Rectal smooth muscle tissue (tissue), 1 donor: ENCODE results near the gene RNF169.

Experiments used
- H3K27ac ChIP-seq: one replicate; pipeline ENCODE4 v1.7.0; 2013; ENCODE audit warnings: low read depth, low read length, inconsistent platforms
- H3K27me3 ChIP-seq: one replicate; pipeline ENCODE4 v1.7.0; 2013; ENCODE audit warnings: low read length; ENCODE audit not compliant: control insufficient read depth, insufficient read depth
- H3K36me3 ChIP-seq: one replicate; pipeline ENCODE4 v1.7.0; 2013; ENCODE audit warnings: low read length; ENCODE audit not compliant: control insufficient read depth, insufficient read depth
- H3K4me1 ChIP-seq: one replicate; pipeline ENCODE4 v1.7.0; 2013; ENCODE audit warnings: low read length; ENCODE audit not compliant: control insufficient read depth, insufficient read depth
- H3K4me3 ChIP-seq: one replicate; pipeline ENCODE4 v1.7.0; 2013; ENCODE audit warnings: low read length
- H3K9ac ChIP-seq: one replicate; pipeline ENCODE4 v1.7.0; 2013; ENCODE audit warnings: low read length

Gene RNF169

GRCh38 chr11:74748211-74749126 lies at the start of gene RNF169:
TSS of gene RNF169 (plus strand) at chr11:74748849. CDS start at chr11:74748881, 32 bp downstream.
- Histone ChIP-seq H3K9ac (peak within 1 kb of the TSS; percentile 38), H3K36me3 (no peaks in the 10 kb centered on the region), H3K27ac (peak within 1 kb of the TSS; percentile 89), H3K4me3 (peak within 1 kb of the TSS; percentile 86), H3K27me3 (no peaks in the 10 kb centered on the region), H3K4me1 (peaks cover 8% of the 10 kb centered on the region)

- Histone ChIP-seq H3K27ac (no peak overlapping the region), H3K27me3 (no peaks in the 10 kb centered on the region), H3K36me3 (no peaks in the 10 kb centered on the region), H3K4me3 (no peak overlapping the region), H3K9ac (no peak overlapping the region), H3K4me1 (peaks cover 12% of the 10 kb centered on the region)
Observed at GRCh38 chr11:74699615-74700396, 48.8 kb upstream of the RNF169 start.

DNA sequence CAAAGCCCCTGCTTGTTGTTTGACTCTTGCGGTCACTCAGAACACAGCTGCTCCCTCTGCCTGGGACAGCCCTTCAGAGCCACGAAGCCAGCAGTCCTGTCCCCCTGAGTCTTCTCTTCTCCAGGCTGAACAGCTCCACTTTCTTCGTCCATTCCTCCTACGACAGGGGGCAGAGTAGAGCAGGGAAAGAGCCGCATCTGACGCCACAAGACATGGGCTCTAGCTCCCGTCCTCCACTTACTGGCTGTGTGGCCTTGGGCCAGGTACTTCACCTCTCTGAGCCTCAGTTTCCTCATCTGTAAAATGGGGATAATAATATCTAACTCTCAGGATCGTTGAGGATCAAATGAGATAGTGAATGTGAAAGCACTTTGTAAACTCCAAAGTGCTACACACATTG lies 47.3 kb upstream of the RNF169 start:
- H3K27ac ChIP-seq, result no peak overlapping the region
- H3K36me3 ChIP-seq, result no peaks in the 10 kb centered on the region
- H3K9ac ChIP-seq, result no peak overlapping the region
- no peaks in the 10 kb centered on the region for H3K27me3 ChIP-seq
- no peak overlapping the region for H3K4me3 ChIP-seq
- peaks cover 12% of the 10 kb centered on the region for H3K4me1 ChIP-seq

DNA sequence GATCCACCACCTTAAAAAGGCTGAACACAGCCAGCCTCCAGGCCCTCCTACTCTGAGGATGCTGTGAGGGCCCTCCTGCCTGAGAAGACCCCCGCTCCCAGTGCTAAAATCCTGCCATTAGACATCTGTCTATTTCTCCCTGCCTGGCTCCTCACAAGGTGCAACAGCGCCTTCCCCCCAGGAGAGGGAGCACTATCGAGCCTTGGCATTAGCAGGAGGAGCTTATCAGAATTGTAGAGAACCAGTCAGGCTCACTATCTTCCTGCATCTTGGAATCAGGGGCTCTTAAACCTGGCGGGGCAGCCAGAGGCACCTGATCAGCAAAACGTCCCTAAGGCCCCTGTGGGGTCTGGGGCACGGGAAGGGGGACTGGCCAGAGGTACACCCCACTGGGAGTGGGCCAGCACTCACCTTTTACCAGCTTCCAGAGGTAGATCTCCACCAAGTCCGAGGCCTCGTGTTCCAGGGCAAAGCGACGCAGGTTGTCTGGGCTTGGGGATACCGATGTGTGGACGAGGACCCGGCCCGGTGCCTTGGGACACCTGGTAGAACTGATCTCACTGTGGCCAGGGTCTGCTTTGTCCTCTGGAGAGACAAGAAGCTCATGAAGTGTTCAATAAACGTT lies 46.2 kb upstream of the RNF169 start:
- Histone ChIP-seq H3K27ac (no peak overlapping the region), H3K4me1 (peaks cover 2% of the 10 kb centered on the region), H3K36me3 (no peaks in the 10 kb centered on the region), H3K4me3 (no peak overlapping the region), H3K9ac (no peak overlapping the region), H3K27me3 (no peaks in the 10 kb centered on the region)

GRCh38 chr11:74703211-74703610 lies 45.4 kb upstream of the RNF169 start:
- no peaks in the 10 kb centered on the region for H3K27me3 ChIP-seq
- H3K4me3 ChIP-seq, result no peak overlapping the region
- no peaks in the 10 kb centered on the region for H3K36me3 ChIP-seq
- no peak overlapping the region for H3K9ac ChIP-seq
- H3K27ac ChIP-seq, result no peak overlapping the region
- no peaks in the 10 kb centered on the region for H3K4me1 ChIP-seq

- H3K4me1 ChIP-seq, result peaks cover 8% of the 10 kb centered on the region
- no peak overlapping the region for H3K9ac ChIP-seq
- H3K4me3 ChIP-seq, result no peak overlapping the region
- H3K27ac ChIP-seq, result no peak overlapping the region
- no peaks in the 10 kb centered on the region for H3K36me3 ChIP-seq
- H3K27me3 ChIP-seq, result no peaks in the 10 kb centered on the region
Observed at GRCh38 chr11:74707182-74707581, 41.5 kb upstream of the RNF169 start.

DNA sequence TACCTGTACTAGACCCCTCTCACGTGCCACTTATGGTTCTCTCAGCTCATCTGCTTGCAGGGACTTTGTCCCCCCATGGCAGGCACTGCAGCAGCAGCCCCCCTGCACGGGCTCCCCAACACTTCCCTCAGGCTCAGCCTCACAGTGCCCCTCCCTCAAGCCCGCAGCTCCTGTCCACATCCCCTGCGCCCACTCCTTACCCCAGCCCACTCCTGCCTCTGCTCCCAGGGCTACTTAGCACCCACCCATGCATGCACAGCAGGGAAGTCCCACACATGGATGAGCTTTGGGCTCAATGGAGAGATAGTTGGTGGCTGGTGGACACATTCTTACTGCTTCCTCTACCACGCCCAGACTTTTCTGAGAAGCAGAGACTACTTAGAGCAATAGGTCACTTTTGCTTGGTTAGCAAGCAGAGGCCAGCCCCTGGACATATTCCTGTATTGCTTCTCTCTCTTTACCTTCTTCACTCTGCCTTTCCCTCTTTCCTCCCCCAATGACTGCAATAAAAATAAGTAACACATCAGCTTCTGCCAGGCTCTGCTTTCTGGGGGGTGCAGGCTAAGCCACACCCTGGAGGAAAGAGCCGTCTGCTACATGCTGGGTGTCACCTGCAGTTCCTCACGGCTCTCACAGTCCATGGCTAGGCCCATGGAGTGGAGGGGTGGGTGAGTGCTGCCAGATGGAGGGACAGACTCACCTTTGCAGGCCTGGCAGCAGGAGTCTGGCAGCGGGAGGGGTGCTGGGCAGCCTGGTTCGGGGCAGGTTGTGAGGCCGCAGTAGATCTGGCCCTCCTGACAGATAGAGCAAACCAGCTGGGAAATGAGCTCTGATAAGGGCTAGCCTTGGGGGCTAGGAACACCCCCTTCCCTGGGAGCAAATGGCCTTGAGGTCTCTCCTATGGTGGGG lies 40.8 kb upstream of the RNF169 start:
- Histone ChIP-seq H3K27ac (no peak overlapping the region), H3K36me3 (no peaks in the 10 kb centered on the region), H3K4me1 (peaks cover 8% of the 10 kb centered on the region), H3K27me3 (no peaks in the 10 kb centered on the region), H3K4me3 (no peak overlapping the region), H3K9ac (no peak overlapping the region)

DNA sequence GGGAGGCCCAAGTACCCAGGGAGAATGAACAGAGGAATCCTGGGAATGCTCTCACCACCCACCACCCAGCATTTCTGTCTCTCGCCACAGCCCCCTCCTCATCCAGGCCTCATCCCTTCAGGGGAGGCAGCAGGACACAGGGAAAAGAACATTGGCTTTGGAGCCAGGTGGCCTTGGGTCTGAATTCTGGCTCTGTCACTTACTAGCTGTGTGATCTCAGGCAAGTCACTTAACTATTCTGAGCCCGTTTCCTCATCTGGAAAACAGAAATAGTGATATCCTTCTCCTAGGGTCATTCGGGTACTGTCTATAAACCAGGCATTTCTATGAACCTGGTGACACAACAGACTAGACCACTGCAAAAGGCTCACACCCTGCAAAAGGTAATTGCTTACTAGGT lies 39.5 kb upstream of the RNF169 start:
- Histone ChIP-seq H3K27ac (no peak overlapping the region), H3K36me3 (no peaks in the 10 kb centered on the region), H3K27me3 (no peaks in the 10 kb centered on the region), H3K9ac (no peak overlapping the region), H3K4me1 (peaks cover 8% of the 10 kb centered on the region), H3K4me3 (no peak overlapping the region)

DNA sequence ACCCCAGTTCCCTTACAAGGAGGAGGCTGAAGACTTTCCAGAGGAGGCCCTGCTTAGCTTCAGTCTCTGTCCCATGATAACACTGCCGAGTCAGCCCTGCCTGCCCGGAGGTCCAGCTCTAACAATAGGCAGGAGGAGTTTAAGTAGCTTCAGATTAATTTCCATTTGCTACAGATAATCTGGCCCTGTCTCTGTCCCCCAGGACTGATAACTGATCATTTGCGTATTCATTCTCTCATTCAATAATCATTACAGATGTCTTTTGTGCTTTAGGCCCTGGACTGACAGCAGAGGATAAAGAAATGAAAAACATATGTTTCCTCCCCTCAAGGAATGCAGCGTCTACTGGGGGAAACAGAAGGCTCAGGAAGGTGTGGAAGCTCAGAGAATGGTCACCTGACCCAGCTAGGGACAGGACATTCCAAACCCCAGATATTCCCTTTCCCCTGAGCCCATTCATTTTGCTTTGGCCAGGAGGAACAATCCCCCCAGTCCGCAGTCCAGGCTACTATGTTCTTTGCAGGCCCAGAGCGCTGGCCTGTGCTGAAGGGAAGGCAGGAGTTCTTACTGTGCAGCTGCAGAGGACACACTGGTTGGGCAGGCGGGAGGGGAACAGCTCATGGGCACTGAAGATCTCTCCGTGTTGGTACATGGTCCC lies 38.2 kb upstream of the RNF169 start:
- no peak overlapping the region for H3K4me3 ChIP-seq
- H3K27me3 ChIP-seq, result no peaks in the 10 kb centered on the region
- peak overlapping the region; percentile 57 for H3K27ac ChIP-seq
- H3K36me3 ChIP-seq, result no peaks in the 10 kb centered on the region
- no peak overlapping the region for H3K9ac ChIP-seq
- peaks cover 8% of the 10 kb centered on the region for H3K4me1 ChIP-seq

DNA sequence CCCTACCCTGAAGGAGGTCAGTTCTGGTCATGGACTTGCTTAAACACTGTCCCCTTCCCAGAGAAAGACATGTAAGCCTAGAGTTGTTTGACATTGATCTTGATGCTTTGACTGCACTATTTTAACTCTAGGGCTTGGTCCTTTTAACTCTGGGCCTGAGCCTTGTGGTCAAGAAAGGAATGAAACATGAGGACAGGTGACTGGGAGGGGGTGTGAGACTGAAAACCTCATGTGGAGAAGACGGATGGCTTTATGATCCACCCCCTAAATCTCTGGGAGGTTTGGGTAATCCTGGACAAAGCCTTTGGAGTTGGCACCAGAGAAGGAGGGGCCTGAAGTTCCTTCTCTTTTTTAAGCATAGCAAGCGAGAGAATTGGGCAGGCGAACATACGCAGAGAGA lies 35.0 kb upstream of the RNF169 start:
- Histone ChIP-seq H3K4me3 (no peak overlapping the region), H3K36me3 (no peaks in the 10 kb centered on the region), H3K9ac (no peak overlapping the region), H3K27me3 (no peaks in the 10 kb centered on the region), H3K4me1 (peaks cover 27% of the 10 kb centered on the region), H3K27ac (no peak overlapping the region)

DNA sequence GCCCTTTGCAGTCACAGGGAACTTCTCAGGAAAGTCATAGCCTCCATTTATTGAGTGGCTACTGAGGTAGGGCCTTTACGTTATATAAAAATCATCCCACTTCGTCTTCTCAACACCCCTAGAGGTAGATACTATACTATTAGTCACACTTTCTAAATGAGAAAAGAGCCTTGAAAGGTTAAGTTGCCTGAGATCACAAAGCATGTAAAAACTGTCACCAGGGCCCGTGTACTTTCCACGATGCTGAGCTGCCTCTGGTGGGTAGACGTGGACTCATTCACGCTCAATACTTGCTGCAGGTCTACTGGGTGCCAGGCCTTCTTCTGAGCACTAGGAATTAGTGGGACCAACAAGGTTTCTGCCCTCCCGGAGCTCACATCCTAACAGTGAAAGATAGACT lies 33.7 kb upstream of the RNF169 start:
- Histone ChIP-seq H3K4me3 (no peak overlapping the region), H3K27me3 (no peaks in the 10 kb centered on the region), H3K9ac (no peak overlapping the region), H3K36me3 (no peaks in the 10 kb centered on the region), H3K4me1 (peaks cover 37% of the 10 kb centered on the region), H3K27ac (no peak overlapping the region)
